Muscle layer of colon (tissue), 2 donors: Measurements from ENCODE around the gene MPRIP.
A peak's percentile ranks its signal among the peaks of the same experiment; 100 is the strongest.
"Not testable (repeated sequence)": the region's sequence is repeated elsewhere in the genome, so short reads cannot be mapped to it uniquely, and the experiment has no call there.

Experiments
- H3K27ac ChIP-seq: one replicate; pipeline ENCODE4 v1.7.0; 2013; ENCODE audit warnings: low read depth, mild to moderate bottlenecking, low read length, moderate library complexity
- H3K27me3 ChIP-seq, 2 donors: one replicate each; pipeline ENCODE4 v1.7.0; 2013; ENCODE audit warnings: low read length in 2 of 2, mild to moderate bottlenecking in 2 of 2; ENCODE audit not compliant: insufficient read depth in 2 of 2, control insufficient read depth in 1 of 2
- H3K36me3 ChIP-seq: one replicate; pipeline ENCODE4 v1.7.0; 2013; ENCODE audit warnings: mild to moderate bottlenecking, low read length; ENCODE audit not compliant: insufficient read depth
- H3K4me1 ChIP-seq: one replicate; pipeline ENCODE4 v1.7.0; 2013; ENCODE audit warnings: mild to moderate bottlenecking, low read length; ENCODE audit not compliant: insufficient read depth
- H3K4me3 ChIP-seq, 2 donors: one replicate each; pipeline ENCODE4 v1.7.0; 2013; ENCODE audit warnings: low read length in 2 of 2, low read depth in 1 of 2, mild to moderate bottlenecking in 1 of 2, moderate library complexity in 1 of 2
- H3K9ac ChIP-seq: one replicate; pipeline ENCODE4 v1.7.0; 2013; ENCODE audit warnings: low read length
- H3K9me3 ChIP-seq: one replicate; pipeline ENCODE4 v1.7.0; 2013; ENCODE audit warnings: mild to moderate bottlenecking, low read length
- donor health status: abdominal sarcoma.
- donor health status: Adenocarcinoma of cecum.

Gene MPRIP, protein sequence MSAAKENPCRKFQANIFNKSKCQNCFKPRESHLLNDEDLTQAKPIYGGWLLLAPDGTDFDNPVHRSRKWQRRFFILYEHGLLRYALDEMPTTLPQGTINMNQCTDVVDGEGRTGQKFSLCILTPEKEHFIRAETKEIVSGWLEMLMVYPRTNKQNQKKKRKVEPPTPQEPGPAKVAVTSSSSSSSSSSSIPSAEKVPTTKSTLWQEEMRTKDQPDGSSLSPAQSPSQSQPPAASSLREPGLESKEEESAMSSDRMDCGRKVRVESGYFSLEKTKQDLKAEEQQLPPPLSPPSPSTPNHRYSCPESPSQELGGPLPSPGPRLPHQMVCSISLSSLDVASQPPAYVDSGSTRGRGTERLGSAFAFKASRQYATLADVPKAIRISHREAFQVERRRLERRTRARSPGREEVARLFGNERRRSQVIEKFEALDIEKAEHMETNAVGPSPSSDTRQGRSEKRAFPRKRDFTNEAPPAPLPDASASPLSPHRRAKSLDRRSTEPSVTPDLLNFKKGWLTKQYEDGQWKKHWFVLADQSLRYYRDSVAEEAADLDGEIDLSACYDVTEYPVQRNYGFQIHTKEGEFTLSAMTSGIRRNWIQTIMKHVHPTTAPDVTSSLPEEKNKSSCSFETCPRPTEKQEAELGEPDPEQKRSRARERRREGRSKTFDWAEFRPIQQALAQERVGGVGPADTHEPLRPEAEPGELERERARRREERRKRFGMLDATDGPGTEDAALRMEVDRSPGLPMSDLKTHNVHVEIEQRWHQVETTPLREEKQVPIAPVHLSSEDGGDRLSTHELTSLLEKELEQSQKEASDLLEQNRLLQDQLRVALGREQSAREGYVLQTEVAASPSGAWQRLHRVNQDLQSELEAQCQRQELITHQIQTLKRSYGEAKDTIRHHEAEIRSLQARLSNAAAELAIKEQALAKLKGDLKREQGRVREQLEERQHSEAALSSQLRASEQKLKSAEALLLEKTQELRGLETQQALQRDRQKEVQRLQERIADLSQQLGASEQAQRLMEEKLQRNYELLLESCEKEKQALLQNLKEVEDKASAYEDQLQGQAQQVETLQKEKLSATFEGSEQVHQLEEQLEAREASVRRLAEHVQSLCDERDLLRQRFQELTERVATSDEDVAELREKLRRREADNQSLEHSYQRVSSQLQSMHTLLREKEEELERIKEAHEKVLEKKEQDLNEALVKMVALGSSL (N-terminal part only)

DNA sequence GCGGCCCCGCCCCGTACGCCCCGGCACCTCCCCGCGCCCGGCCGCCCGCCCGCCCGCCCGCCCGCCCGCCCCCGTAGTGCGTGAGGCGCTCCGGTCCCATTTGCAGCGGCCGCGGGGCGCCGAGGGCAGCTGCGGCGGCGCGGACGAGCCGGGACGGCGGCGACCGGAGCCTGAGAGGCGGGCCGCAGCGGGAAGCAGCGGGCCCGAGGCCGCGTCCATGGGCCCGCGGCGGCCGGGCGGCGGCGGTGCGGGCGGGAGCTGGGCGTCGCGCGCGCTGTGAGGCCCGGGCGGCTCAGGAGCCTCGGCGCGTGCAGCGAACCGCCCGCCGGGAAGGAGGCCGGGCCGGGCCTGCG lies at the start of gene MPRIP:
TSS of gene MPRIP (plus strand) at position 74 of the 353 bp plus-strand sequence. CDS start 392 bp downstream, outside the sequence.
- peak within 1 kb of the TSS; percentile 89 for H3K9ac ChIP-seq
- H3K36me3 ChIP-seq, result no peaks in the 10 kb centered on the region
- H3K27ac ChIP-seq, result peak within 1 kb of the TSS; percentile 75
- H3K4me1 ChIP-seq, result peaks cover 41% of the 10 kb centered on the region
- H3K4me3 ChIP-seq, result peak within 1 kb of the TSS; percentile 76 to 83
- no peaks in the 10 kb centered on the region for H3K9me3 ChIP-seq
- H3K27me3 ChIP-seq, result no peaks in the 10 kb centered on the region

DNA sequence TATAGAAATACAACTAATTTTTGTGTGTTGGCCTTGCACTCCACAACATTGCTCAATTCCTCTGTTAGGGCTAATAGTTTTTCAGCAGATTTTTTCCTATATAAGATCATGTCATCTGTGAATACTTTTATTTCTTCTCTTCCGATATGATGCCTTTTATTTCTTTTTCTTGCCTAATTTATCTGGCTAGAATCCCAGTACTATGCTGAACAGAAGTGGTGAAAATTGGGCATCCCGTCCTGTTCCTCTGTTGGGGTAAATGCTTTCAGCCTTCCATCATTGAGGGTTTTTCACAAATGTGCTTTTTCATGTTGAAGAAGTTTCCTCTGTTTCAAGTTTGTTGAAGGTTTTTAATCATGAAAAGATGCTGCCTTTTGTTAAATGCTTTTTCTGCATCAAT lies 47.6 kb upstream of the MPRIP start:
- H3K9me3 ChIP-seq, result no peaks in the 10 kb centered on the region
- H3K4me3 ChIP-seq, result no peak overlapping the region
- H3K27ac ChIP-seq, result no peak overlapping the region
- H3K9ac ChIP-seq, result no peak overlapping the region
- peaks cover 0 to 6% of the 10 kb centered on the region in 2 donors for H3K27me3 ChIP-seq
- H3K4me1 ChIP-seq, result no peaks in the 10 kb centered on the region
- H3K36me3 ChIP-seq, result no peaks in the 10 kb centered on the region

DNA sequence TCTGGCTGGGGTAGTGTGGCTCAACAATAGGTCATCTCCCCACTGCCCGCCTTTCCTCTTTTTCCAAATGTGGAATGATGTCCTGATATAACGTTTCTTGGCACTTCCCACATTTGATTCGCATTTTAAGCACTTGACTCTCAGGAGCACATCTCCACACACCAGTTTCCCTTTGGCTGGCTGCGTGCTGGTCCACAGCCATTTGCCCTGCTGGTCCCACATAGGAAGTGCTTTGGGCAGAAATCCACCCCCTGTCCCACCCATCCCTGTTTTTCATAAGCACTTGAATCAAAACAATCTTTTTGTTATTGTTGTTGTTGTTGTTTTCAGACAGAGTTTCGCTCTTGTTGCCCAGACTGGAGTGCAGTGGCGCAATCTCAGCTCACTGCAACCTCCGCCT lies 46.3 kb upstream of the MPRIP start:
- no peak overlapping the region for H3K27ac ChIP-seq
- H3K9ac ChIP-seq, result no peak overlapping the region
- H3K4me3 ChIP-seq, result no peak overlapping the region
- H3K36me3 ChIP-seq, result no peaks in the 10 kb centered on the region
- no peaks in the 10 kb centered on the region for H3K9me3 ChIP-seq
- no peaks in the 10 kb centered on the region for H3K4me1 ChIP-seq
- peaks cover 0 to 6% of the 10 kb centered on the region in 2 donors for H3K27me3 ChIP-seq

DNA sequence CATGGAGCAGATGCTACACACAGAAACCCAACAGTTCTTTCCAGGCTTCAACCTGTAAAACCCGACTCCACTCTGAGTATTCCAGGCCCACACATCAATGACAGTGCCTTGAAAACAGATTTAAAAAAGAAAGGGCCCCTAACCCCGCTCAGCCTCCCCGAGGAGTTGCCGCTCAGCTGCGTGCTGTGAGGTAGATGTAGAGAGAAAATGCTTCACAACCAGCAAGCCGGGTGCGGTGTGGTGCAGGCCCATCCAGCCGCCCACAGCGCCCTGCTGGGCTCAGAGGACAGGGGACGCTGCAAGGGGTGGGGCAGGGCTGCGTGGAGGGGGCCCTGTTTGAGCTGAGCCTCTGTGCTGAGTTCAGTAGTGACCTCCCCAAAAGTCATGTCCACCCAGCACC lies 45.5 kb upstream of the MPRIP start:
- H3K9ac ChIP-seq, H3K4me1 ChIP-seq, H3K4me3 ChIP-seq, H3K27ac ChIP-seq, H3K36me3 ChIP-seq, H3K27me3 ChIP-seq, H3K9me3 ChIP-seq: not testable (repeated sequence)

DNA sequence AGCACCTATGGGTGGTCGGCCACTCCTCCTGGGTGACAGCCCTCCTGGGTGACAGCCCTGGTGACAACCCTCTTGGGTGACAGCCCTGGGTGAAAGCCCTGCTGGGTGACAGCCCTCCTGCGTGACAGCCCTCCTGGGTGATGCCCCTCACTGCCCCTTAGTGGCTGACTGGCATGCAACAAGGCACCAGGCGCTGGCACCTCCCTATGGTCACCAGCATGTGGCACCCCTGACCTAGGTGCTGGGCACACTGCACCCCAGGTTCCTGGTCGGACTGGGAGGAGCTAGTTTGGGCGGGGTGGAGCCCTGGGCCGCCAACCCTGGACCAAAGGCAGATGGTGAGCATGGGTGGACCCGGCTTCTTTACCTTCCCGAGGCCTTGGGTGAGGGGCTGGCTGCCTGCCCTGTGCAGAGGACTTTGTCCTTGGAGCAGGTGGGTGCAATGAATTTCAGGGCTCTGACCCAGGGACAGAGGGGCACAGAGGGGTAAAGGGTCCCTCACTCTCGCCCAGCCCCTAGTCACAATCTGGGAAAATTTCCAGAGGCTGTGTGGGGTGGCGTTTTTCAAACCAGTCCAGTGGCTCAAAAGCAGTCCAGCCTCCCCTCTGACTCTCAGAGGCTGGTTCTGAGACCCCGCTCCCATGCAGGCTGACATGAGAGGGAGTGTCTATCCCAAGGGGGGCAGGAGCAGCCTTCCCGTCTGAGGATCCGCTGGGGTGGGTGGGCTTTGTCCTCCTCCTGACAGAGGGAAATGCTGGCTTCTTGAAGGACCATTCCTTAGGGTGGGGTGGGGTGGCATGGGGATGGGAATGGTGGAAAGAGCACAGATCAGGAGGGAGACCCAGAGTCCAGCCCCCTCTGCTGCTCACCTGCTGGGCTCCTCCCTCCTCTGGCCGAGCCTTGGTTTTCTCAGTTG lies 44.5 kb upstream of the MPRIP start:
- no peak overlapping the region for H3K27ac ChIP-seq
- no peak overlapping the region for H3K9ac ChIP-seq
- peaks cover 0 to 6% of the 10 kb centered on the region in 2 donors for H3K27me3 ChIP-seq
- H3K4me1 ChIP-seq, result peaks cover 3% of the 10 kb centered on the region
- H3K4me3 ChIP-seq, result no peak overlapping the region
- no peaks in the 10 kb centered on the region for H3K9me3 ChIP-seq
- no peaks in the 10 kb centered on the region for H3K36me3 ChIP-seq

DNA sequence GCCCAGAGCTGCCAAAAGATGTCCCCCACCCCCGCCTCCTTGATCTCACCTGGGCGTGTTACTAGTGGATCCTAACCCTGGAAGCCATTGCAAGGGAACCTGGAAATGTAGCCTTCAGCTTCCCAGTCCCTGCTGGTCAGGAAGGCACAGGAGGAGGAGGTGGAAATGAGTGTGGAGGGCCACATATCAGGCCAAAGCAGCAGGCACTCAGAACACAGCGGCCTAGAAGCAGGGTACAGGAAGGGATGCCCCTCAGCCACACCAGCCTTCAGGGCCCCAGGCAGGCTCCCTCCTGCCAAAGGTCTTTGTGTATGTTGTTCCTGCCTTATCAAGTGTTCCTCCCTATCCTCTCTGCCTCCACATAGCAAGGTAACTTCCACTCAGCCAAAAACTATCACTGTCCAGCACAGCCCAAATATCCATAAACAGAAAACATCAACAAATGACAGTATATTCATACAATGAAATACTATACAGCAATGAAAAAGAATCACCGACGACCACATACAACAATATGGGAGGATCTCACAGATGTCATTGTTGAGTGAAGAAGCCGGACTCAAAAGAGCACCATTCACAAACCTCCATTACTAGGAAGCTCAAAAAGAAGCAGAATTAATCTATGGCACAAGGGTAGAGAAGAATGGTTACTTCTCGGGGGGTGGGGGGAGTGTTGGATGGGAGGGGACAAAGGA lies 42.2 kb upstream of the MPRIP start:
- Histone ChIP-seq H3K9me3 (no peaks in the 10 kb centered on the region), H3K4me1 (peaks cover 3% of the 10 kb centered on the region), H3K4me3 (no peak overlapping the region), H3K36me3 (no peaks in the 10 kb centered on the region), H3K9ac (no peak overlapping the region), H3K27me3 (peaks cover 0 to 6% of the 10 kb centered on the region in 2 donors), H3K27ac (no peak overlapping the region)

DNA sequence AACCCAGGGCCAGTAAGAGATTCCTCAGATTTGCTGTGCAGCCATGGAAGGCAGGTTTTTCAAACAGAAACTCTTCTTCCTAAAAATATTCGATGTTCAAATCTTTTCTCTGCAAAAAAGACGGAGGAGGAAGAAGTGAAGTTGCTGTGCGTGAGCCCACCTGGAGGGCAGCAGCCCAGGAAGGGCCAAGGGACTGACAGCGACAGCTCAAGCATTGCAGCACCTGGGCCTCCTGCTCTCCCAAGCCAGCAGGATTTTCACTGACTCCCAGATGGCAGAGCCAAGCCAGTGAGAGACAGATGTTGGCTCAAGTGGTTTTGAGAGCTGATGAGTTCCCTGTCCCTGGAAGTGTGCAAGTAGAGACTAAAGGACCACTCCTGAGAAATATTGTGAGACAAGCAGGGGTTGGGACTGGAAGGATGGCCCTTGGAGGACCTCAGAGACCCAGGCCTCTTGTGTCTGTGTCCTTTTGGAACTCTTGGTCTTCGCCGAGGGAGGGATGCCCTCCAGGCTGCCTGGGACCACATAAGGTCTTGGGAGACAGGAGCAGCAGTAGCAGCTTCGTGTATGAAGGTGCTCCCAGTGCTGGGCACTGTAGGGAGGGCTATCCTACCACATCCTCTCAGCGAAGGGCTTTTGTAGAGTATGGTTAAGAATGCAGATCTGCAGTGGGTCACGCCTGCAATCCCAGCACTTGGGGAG lies 41.0 kb upstream of the MPRIP start:
- Histone ChIP-seq H3K4me1 (peaks cover 3% of the 10 kb centered on the region), H3K27ac (no peak overlapping the region), H3K9ac (no peak overlapping the region), H3K36me3 (no peaks in the 10 kb centered on the region), H3K9me3 (no peaks in the 10 kb centered on the region), H3K4me3 (no peak overlapping the region), H3K27me3 (peaks cover 0 to 6% of the 10 kb centered on the region in 2 donors)

DNA sequence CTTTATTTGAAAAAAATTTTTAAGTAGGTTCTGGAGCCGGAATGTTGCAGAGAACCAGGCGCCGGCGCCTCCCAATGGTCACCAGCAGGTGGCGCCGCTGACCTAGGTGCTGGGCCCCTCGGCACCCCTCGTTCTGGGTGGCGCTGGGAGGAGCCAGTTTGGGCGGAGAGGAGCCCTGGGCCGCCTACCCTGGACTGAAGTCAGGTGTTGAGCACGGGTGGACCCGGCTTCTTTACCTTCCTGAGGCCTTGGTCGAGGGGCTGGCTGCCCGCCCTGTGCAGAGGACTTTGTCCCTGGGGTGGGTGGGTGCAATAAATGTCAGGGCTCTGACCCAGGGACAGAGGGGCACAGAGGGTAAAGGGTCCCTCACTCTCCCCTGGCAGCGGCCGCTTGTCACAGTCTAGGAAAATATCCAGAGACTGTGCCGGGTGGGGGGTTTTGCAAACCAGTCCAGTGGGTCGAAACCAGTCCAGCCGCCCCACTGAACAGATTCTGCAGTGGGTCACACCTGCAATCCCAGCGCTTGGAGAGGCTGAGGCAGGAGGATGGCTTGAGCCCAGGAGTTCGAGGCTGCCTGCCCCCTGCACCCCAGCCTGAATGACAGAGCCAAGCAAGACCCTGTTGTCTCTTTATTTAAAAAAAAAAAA lies 40.3 kb upstream of the MPRIP start:
- H3K27me3 ChIP-seq, result peaks cover 0 to 6% of the 10 kb centered on the region in 2 donors
- H3K9ac ChIP-seq, result no peak overlapping the region
- H3K27ac ChIP-seq, result no peak overlapping the region
- H3K4me3 ChIP-seq, result no peak overlapping the region
- H3K36me3 ChIP-seq, result no peaks in the 10 kb centered on the region
- H3K4me1 ChIP-seq, result peaks cover 3% of the 10 kb centered on the region
- no peaks in the 10 kb centered on the region for H3K9me3 ChIP-seq

DNA sequence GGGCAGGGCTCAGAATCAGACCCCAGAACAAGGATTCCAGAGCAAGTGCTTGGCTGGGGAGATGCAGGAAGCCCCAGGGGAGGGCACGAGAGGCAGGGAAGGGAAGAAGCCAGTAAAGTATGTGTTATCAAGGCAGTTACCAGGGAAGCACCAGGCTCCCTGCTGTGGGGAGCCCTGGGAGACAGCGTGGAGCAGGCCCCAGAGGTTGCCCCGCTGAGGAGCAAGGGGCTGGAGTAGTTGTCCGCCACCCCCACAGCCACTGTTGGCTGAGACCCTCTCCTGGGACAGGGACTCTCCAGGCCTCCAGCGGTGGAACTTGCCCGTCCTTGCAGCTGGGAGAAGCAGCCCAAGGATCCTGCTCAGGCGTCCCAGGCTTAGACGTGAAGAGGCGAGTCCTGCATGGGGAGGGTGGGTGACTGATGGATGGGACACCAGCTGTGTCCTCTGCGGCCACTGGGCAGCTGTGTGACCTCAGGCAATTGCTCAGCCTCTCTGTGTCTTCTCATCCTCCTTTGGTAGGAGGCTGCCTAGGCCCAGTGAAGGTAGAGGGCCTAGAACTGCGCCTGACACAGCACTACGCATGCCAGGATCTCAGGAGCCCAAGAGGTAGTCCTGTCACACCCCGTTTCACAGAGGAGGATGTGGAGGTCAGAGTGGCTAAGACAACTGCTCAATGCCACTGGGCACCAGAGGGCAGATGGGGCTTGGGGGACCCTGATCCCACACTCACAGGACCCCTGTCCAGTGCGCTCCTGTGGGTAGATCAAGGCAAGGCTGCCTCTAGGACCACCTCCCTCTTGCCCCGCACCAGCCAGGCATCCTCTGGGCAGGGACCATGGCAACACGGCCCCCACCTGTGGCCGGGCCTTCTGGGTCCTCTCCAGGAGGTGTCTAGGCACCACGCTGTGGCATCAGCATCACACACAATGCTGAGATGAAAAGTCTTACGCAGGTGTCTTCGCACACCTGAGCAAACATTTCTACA lies 39.2 kb upstream of the MPRIP start:
- H3K9ac ChIP-seq, H3K36me3 ChIP-seq, H3K9me3 ChIP-seq, H3K4me3 ChIP-seq, H3K4me1 ChIP-seq, H3K27me3 ChIP-seq, H3K27ac ChIP-seq: not testable (repeated sequence)
